ENCODE data around the gene ATRIP.
"Not testable (repeated sequence)": the region's sequence is repeated elsewhere in the genome, so short reads cannot be mapped to it uniquely, and the experiment has no call there.

The ATRIP gene

GRCh38 chr3:48446425-48447193 is at the start of gene ATRIP:
ATRIP (plus strand) TSS chr3:48446737; CDS start chr3:48446846, 109 bp downstream.
- DNase-seq: peak; percentile 77

GRCh38 chr3:48397767-48398681 is 48.5 kb upstream of the ATRIP start:
- no peak for DNase-seq

- DNase-seq: no peak
Measured at GRCh38 chr3:48398701-48399386, 47.7 kb upstream of the ATRIP start.

DNA sequence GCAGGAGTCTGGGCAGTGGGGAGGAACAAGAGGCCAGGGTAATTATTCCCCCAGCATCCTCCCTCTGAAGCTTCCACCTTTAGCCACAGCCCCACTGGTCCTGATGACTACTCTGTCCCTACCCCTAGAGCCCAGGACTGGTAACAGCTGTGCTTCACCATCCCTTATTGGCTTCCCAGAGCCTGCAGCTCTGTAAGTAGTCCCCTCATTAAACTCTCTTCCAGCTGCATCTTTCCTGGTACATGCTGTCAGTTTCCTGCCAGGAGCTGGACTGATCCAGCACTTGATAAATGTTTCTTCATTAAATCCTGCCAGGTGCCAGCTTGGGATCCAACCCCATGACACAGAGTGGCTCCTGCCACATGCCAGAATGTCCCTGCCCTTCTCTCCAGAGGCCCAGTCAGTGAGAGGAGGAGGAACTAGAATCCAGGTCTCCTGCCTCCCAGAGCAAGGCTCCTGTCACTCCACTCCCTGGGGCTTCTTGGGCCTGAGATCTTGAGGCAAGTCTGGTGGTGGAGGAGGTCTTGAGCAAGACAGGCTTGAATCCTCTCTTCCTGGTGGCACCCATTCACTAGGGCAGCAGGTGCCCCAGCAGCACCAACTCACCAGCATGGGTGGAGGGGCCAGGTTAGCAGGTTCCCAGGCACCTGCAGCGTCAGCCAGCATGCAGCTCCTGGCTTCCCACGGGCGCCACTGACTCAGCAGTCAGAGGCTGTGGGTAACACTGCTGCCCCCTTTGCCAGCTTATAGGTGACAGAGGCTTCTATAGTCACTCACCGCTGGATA is 47.0 kb upstream of the ATRIP start:
- no peak for DNase-seq

DNA sequence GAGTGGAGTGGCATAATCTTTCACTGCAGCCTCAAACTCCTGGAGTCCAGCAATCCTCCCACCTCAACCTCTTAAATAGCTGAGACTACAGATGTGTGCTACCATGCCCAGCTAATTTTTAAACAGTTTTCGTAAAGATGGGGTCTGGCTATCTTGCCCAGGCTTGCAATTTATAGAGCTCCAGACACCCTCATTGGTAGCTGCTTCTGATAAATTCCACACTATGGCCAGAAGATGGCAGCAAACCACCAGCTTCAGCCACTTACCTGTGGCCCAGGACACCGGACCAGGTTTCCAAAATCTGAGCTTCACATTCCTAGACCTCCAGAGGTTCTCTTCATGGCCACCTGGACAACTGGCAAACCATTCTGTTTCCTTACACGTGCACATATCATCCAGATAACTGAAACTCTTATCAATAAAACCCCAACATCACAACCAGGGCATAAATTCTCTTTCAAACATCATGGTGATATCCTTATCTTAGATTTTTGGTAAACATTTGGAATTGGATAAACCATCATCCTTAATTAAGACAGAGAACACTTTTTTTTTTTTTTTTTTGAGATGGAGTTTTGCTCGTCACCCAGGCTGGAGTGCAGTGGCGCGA is 45.6 kb upstream of the ATRIP start:
- DNase-seq: peak; percentile 14

DNA sequence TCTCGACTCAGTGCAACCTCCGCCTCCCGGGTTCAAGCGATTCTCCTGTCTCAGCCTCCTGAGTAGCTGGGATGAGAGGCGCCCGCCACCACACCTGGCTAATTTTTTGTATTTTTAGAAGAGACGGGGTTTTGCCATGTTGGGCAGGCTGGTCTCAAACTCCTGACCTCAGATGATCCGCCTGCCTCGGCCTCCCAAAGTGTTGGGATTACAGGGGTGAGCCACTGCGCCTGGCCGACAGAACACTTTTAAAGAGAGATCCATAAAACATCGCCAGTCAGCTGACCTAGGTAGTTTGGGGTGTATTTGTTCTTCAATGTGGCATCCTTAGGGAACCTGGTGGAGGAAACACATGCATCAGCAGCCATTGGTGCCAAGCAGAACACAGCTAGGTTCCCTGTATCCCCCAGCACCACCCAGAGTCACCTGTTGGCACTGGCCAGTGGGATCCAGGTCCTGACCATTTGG is 45.1 kb upstream of the ATRIP start:
- not testable (repeated sequence) for DNase-seq

DNA sequence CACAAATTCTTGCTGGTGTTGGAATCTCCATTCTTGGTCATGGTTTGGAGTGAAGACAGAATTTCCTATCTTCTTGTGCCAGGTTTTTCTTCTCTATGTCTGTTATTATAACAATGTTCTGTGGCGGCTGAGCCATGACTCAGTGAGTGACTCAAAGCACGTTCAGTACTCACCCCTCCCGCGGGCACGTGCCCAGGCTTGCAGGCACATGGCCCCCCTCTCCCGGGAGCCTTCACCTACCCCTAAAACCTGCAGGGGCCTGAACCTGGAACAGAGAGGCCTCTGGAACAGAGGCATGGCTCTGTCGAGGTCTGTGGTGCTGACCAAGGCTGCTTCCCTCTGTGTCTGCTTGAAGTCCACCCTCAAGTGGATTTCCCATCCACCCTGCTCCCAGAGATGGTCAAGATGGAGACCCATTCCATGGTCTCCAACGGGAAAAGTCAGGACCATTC is 44.2 kb upstream of the ATRIP start:
- no peak for DNase-seq

GRCh38 chr3:48402907-48403306 is 43.6 kb upstream of the ATRIP start:
- DNase-seq: no peak

DNA sequence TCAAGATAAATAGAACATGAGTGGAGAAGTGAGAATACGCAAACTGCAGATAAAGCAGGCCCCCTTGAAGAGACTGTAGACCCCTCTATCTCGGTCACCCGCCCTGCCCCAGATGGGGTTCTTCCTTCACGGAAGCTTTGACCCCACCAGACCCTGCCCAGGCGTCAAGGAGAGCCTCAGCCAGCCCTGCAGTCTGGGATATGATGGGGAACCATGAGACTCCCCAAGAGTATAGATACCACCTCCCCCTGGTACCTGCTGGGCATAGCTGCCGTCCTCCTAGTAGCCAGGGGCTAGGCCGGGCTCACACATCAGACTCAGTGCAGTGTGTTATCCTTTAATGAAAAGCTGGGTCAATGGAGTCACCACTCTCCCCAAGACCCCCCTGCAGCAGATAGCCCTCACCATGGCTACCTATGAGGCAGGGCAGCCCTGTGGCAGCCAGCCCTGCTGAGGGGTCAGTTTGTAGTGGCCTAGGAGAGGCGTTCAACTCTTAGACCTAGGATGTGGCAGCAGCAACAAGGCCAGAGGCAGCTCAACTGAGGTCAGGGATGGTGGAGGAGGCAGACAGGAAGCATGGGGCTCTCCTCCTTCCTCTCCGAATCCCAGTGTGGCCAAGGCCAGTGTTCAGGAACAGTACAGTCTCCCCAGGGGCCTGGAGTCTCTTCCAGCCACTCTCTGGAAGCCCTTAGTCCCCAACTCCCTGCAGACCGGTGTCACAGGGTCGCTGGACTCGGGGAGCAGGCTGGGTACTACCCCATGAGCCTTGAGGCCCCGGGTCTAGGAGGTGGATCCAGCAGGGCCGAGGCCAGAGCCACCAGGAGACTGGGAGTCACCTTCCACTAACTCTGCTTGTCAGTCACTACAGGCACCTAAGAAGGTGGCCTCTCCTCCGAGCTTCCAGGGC is 42.8 kb upstream of the ATRIP start:
- no peak for DNase-seq

- no peak for DNase-seq
Measured at GRCh38 chr3:48404440-48405342, 41.8 kb upstream of the ATRIP start.

DNA sequence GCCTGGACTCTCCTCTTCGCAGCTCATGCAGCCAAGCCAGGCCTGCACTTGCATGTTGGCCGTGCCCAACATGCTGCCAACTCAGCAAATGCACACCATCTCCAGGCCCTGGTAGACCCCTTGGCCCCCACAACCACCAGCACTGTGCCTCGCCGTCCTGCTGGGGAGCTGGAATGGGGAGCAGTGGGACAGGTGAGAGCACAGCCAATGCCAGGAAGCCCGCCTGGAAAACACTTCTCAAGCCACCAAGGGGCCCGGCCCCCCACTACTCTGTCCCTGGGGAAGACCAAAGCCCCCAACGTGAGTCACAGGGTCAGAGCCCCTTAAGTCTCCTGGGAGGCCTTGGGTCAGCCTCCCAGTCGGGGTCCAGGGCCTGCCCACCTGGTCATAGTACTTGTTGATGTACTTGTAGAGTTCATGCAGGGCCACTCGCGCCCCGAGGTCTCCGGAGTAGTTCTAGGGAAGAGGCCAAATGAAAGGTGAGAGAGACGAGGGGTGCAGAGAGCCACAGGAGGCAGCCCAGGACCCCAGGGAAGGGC is 41.1 kb upstream of the ATRIP start:
- no peak for DNase-seq

DNA sequence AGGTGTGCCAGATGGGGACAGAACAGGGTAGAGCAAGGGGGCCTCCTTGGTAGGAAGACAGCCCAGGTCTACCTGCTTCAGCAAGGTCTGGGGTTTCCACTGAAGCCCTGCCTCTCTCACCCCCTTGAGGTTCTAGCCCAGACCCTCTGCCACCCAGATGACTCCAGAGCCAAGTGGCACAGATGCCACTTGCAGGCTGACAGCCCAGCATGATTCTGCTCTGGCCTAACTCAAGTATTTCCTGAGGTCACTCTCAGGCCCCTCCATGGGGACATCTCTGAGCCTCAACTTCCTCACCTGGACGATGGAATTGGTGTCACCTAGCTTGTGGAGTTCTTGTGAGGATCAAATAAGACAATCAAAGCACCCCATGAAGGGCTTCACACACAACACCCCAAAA is 40.6 kb upstream of the ATRIP start:
- no peak for DNase-seq

DNA sequence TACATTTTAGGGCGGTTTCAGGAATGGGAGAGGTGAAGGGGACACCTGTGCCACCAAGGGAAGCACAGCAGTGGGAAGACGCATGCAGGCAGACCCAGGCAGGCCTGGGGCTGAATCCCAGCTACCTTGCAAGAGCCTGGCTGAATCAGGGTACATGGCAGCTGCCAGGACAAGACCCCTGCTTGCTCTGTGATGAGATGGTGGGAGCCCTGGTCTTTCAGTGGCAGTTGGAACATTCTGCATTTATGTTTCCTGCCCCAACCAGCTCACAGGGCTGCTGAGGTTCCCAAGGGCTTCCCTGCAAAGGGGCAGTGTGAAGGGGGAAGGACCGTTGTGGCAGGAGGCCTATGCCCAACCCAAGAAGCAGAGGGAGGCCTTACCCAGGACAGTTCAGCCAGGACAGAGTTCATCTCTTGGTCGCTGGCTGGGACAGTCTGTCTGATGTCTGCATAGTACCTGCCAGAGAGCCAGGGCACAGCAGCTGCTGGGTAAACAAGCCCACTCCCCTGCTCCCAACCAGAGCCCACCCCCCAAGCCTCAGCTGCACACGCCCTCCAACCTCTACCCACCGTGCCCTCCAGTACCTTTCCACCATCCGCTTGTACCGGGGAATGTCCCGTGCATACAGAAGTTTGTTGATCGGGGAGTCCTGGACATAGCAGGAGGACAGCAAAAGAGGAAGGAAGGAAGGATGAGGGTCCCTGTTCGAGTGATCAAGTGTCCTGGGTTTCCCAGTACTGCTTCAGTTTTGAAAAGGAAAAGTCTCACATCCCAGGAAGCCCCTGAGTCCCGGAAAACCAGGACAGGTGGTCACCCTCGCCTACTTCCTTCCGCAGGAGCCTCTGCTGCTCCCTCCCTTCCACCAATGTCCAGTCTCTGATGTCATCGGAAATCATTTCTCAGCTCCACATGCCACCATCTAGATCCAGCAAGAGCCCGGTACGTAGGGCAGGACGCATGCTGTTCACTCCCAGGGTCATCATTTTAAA is 39.8 kb upstream of the ATRIP start:
- no peak for DNase-seq

DNA sequence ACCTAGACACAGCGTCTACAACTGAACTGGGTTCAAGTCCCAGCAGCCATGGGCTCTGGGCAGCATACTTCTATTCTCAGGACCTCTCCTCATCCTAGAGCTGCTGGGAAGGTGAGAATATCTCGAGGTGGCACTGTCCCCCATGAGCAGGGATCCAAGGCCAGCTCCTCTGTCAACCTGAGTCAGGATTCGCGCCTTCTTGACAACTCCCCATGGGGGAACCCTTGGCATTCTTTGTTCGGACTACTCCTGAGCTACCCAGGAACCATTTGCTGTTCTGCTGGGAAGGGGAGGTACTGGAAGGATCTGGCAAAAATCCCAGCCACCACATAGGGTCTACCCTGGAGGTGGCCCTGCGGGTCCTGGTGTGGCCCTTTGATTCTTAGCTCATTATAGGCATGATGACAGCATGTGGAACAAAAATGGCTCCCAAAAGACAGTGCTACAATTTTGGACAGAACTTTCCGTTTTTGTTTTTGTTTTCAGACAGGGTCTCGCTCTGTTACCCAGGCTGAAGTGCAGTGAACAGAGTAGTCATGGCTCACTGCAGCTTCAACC is 38.9 kb upstream of the ATRIP start:
- DNase-seq: no peak

DNA sequence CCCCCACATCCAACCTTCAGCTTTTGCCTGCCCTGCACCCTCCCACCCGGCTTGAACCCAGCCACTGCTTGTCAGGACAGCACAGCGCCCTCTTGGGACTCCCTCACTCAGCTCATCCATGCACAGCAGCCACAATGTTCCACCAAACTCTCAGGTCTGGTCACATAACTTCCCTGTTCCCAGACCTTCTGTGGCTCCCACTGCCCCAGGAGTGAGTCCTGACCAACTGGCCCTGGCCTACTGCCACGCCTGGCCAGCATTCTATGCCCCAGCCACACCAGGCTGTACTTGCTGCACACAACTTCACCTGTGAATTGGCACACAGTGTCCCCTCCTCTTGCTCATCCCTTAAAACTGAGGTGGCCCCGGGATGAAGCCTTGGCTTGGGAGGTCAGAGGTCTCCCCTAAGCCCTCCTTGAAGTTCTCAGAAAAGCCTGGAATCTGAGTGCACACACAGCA is 37.7 kb upstream of the ATRIP start:
- no peak for DNase-seq

DNA sequence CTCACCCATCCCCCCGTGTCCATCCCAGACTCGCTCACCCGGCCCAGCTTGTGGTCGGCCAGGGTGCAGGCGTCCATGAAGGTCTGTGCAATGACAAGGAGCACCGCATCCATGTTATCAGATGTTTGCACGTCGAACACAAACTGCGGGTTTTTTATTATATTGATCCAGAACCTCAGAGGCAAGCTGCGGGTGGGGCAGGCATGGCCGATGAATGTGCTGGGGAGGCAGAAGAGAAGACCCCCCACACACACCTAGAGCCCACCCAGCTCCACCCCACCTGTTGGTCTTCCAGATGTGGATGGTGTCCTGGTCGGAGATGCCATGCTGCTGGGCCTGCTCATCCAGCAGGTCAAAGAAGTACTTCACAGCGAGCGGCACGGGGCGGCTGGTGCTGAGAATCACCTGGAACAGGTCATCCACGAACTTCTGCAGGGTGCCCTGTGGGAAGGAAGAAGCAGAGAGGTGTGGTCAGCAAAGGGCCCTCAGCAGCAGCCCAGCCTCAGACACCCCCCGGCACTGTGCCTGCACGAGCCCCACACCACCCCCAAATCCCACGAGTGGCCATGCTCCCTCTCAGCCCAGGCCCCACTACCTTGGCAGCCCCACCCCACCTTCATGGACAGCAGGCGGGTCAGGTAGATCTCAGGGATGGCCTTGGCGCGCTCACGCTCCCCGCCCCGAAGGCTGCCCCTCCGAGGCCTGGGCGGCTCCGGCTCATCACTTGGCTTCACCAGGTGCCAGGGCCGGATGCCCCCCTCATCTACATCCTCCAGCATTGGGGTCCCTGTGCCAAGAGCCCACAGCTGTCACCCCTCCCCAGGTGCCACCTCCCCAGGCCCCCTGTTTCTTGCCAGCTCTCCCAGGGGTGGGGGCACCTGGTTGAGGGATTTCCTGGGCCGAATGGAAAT is 37.0 kb upstream of the ATRIP start:
- DNase-seq: no peak
